ENCODE data around the gene MTHFD2. TPM values are rescaled to one million over a fixed set of nuclear protein-coding genes. Genes with fewer than 3 reads are reported as not detected.
"Not testable (repeated sequence)": the region's sequence is repeated elsewhere in the genome, so short reads cannot be mapped to it uniquely, and the experiment has no call there.

MTHFD2 gene
- total and polyA plus RNA-seq, 2 donors (not counting 3 experiments of a cell fraction or from before 2014, with no cell fraction given), result 25.6 to 83.2 TPM

GRCh38 chr2:74215771-74216170 lies 17.4 kb downstream of the MTHFD2 start:
- H3K27ac ChIP-seq (ENCODE audit: insufficient read depth, low read depth, low read length); BruUV-seq (replicated peaks); H4K20me1 ChIP-seq (replicated peaks; ENCODE audit: control insufficient read depth, extremely low read depth, insufficient read depth, low read length); H3K79me2 ChIP-seq (ENCODE audit: control insufficient read depth, insufficient read depth, low read length); FAIRE-seq; POLR2A ChIA-PET; dilution Hi-C loops (cut with MboI; ENCODE audit: extremely low pct_ligation_motif_present, low sequenced_read_pairs); H3K4me1 ChIP-seq (ENCODE audit: control insufficient read depth, extremely low read depth, insufficient read depth, low read length); DNase-seq (ENCODE audit: low read depth, low spot score); H3K27me3 ChIP-seq (ENCODE audit: control insufficient read depth in 2 of 2, insufficient read depth in 2 of 2, low read length in 2 of 2); H3K9ac ChIP-seq (replicated peaks; ENCODE audit: extremely low read depth, insufficient read depth, low read length); H3K9me3 ChIP-seq (replicated peaks; ENCODE audit: control insufficient read depth, insufficient read depth, low read length); intact Hi-C loops (cut with micrococcal nuclease); H2AFZ ChIP-seq (ENCODE audit: low read depth, low read length); H3K4me3 ChIP-seq (replicated peaks in 1 of 3; ENCODE audit: insufficient read depth in 1 of 3, low read depth in 1 of 3, low read length in 3 of 3); H3K4me2 ChIP-seq (ENCODE audit: insufficient read depth, low read length); H3K9me1 ChIP-seq (replicated peaks; ENCODE audit: control insufficient read depth, extremely low read depth, insufficient read depth, low read length): not testable (repeated sequence)
- CTCF ChIA-PET, result interaction anchor here (1.4 to 2.1 kb wide), 3 partner anchors 10 to 119 kb away, joined by 3 to 7 read pairs (median 6); no protein-coding TSS in a partner anchor
- H3K36me3 ChIP-seq (ENCODE audit: control insufficient read depth in 2 of 2, extremely low read depth in 1 of 2, insufficient read depth in 2 of 2, low read length in 2 of 2), result peaks cover 8 to 10% of the 10 kb centered on the region in 2 experiments

- Histone ChIP-seq H3K4me3 (replicated peaks in 1 of 3; ENCODE audit: insufficient read depth in 1 of 3, low read depth in 1 of 3, low read length in 3 of 3) (no peak overlapping the region), H3K9me1 (replicated peaks; ENCODE audit: control insufficient read depth, extremely low read depth, insufficient read depth, low read length) (no peaks in the 10 kb centered on the region), H3K27me3 (ENCODE audit: control insufficient read depth in 2 of 2, insufficient read depth in 2 of 2, low read length in 2 of 2) (no peaks in the 10 kb centered on the region), H2AFZ (ENCODE audit: low read depth, low read length) (no peak overlapping the region), H3K4me2 (ENCODE audit: insufficient read depth, low read length) (no peak overlapping the region), H4K20me1 (replicated peaks; ENCODE audit: control insufficient read depth, extremely low read depth, insufficient read depth, low read length) (no peaks in the 10 kb centered on the region), H3K4me1 (ENCODE audit: control insufficient read depth, extremely low read depth, insufficient read depth, low read length) (no peaks in the 10 kb centered on the region), H3K9me3 (replicated peaks; ENCODE audit: control insufficient read depth, insufficient read depth, low read length) (no peaks in the 10 kb centered on the region), H3K9ac (replicated peaks; ENCODE audit: extremely low read depth, insufficient read depth, low read length) (no peak overlapping the region), H3K36me3 (ENCODE audit: control insufficient read depth in 2 of 2, extremely low read depth in 1 of 2, insufficient read depth in 2 of 2, low read length in 2 of 2) (peaks cover 6 to 8% of the 10 kb centered on the region in 2 experiments), H3K79me2 (ENCODE audit: control insufficient read depth, insufficient read depth, low read length) (no peaks in the 10 kb centered on the region), H3K27ac (ENCODE audit: insufficient read depth, low read depth, low read length) (no peak overlapping the region)
- POLR2A ChIA-PET, result no interaction called here
- TF ChIP-seq POLR2A (IDR thresholded peaks at IDR 0.05; ENCODE audit: low read depth, low read length), result no peak
- TF ChIP-seq MAX (IDR thresholded peaks at IDR 0.05; ENCODE audit: insufficient read depth, insufficient read length), result no peak
- no peak for TF ChIP-seq JUN (IDR thresholded peaks at IDR 0.05; ENCODE audit: borderline replicate concordance, insufficient read depth, insufficient read length, low read depth)
- no peak for TF ChIP-seq MYC (IDR thresholded peaks at IDR 0.05; ENCODE audit: low read depth, low read length)
- no peak for TF ChIP-seq GATA2 (IDR thresholded peaks at IDR 0.05; ENCODE audit: insufficient read depth, insufficient read length, low read depth, low read length)
- no peak for TF ChIP-seq POLR2AphosphoS5 (IDR thresholded peaks at IDR 0.05; ENCODE audit: insufficient read depth, low read depth, low read length)
- TF ChIP-seq EZH2 (IDR thresholded peaks at IDR 0.05; ENCODE audit: borderline replicate concordance, low read depth, low read length, severe bottlenecking), result no peak
- no peak for TF ChIP-seq FOS (IDR thresholded peaks at IDR 0.05; ENCODE audit: borderline replicate concordance, insufficient read depth, low read length)
- no peak for TF ChIP-seq CTCF (IDR thresholded peaks at IDR 0.05; ENCODE audit: extremely low read depth in 1 of 2, insufficient read depth in 1 of 2, low read depth in 1 of 2, low read length in 2 of 2)
- DNase-seq (ENCODE audit: low read depth, low spot score), result no peak
- intact Hi-C loops (cut with micrococcal nuclease), result no loop called here
- CTCF ChIA-PET, result interaction anchor here (1.3 to 2.1 kb wide), 4 partner anchors 11 to 118 kb away, joined by 3 to 7 read pairs (median 4); no protein-coding TSS in a partner anchor
- no TSS peak for BruUV-seq (replicated peaks)
- no peak for FAIRE-seq
- dilution Hi-C loops (cut with MboI; ENCODE audit: extremely low pct_ligation_motif_present, low sequenced_read_pairs), result no loop called here
Observed at GRCh38 chr2:74216642-74217041, 18.2 kb downstream of the MTHFD2 start.

All from endothelial cell of umbilical vein (primary cell).